Measurements from ENCODE around the gene SYT17.

SYT17 gene

DNA sequence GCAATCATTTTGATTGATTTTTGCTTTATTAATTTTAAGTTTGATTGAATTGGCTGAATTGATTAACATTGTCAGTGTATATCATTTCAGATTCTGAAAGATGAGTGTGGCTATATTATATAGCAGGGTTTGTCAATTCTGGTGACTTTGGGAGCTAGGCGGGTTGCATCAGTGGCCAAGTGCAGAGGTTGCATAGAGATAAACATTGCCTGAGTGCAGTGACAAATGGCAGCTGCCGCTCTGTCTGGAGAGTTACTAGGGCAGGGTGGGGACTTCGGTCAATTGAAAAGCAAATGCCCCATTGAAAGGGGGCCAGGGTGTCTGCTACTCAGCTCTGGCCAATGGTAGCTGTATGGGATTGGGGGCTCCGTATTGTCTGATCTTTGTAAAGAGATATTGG, 12.7 kb downstream of the SYT17 start:
- Histone ChIP-seq H3K27ac (ENCODE audit: low read depth, low read length, poor library complexity, severe bottlenecking) (no peak overlapping the region), H3K27me3 (ENCODE audit: insufficient read depth, low read length) (0 out of 2 replicates have a peak, but pooled peaks cover 4% of the 10 kb centered on the region), H2AFZ (ENCODE audit: low read length) (no peak overlapping the region), H3K9me2 (ENCODE audit: low read depth, low read length) (no peaks in the 10 kb centered on the region), H3K4me3 (ENCODE audit: low read depth, low read length, poor library complexity, severe bottlenecking) (no peak overlapping the region), H3K9me3 (ENCODE audit: low read length) (no peaks in the 10 kb centered on the region), H3K4me1 (ENCODE audit: insufficient read depth, low read length, severe bottlenecking) (peaks cover 3% of the 10 kb centered on the region), H3K79me2 (ENCODE audit: insufficient read depth, low read length) (no peaks in the 10 kb centered on the region), H3F3A (ENCODE audit: insufficient read depth, low read length) (no peaks in the 10 kb centered on the region), H4K20me1 (ENCODE audit: insufficient read depth, low read length) (no peaks in the 10 kb centered on the region), H3K36me3 (ENCODE audit: insufficient read depth, low read length) (no peaks in the 10 kb centered on the region), H3K9ac (ENCODE audit: low read length) (no peak overlapping the region), H3K4me2 (ENCODE audit: low read length) (no peak overlapping the region)
- TF ChIP-seq EZH2 (IDR thresholded peaks at IDR 0.05; ENCODE audit: borderline replicate concordance, low read length) (no peak), CTCF (IDR thresholded peaks at IDR 0.05; ENCODE audit: low read length) (no peak)

DNA sequence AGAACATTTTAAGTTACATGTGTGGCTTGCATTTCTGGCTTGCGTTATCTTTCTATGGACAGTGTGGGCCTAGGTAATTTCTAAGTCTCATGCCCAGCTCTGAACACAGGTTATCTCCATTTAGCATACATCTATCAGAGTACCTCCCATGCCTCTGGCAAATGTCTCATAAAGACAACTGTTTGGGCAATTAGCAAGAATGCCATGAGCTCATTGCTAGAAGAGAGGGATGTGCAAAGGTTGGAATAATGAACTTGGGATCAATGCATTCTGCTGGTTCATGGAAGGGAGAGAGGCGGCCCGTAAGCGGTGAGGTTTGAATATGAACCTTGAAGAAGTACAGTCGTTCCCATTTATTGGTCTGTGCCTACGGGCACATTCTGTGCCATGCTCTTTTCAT, 14.4 kb downstream of the SYT17 start:
- H3K4me1 ChIP-seq (ENCODE audit: insufficient read depth, low read length, severe bottlenecking) = peaks cover 3% of the 10 kb centered on the region
- no peaks in the 10 kb centered on the region for H3K9me3 ChIP-seq (ENCODE audit: low read length)
- H3K27ac ChIP-seq (ENCODE audit: low read depth, low read length, poor library complexity, severe bottlenecking) = no peak overlapping the region
- H3K4me2 ChIP-seq (ENCODE audit: low read length) = no peak overlapping the region
- H4K20me1 ChIP-seq (ENCODE audit: insufficient read depth, low read length) = no peaks in the 10 kb centered on the region
- H3K4me3 ChIP-seq (ENCODE audit: low read depth, low read length, poor library complexity, severe bottlenecking) = no peak overlapping the region
- H3K36me3 ChIP-seq (ENCODE audit: insufficient read depth, low read length) = no peaks in the 10 kb centered on the region
- H2AFZ ChIP-seq (ENCODE audit: low read length) = no peak overlapping the region
- no peaks in the 10 kb centered on the region for H3F3A ChIP-seq (ENCODE audit: insufficient read depth, low read length)
- H3K9me2 ChIP-seq (ENCODE audit: low read depth, low read length) = no peaks in the 10 kb centered on the region
- no peak for TF ChIP-seq CTCF (IDR thresholded peaks at IDR 0.05; ENCODE audit: low read length)
- no peak for TF ChIP-seq EZH2 (IDR thresholded peaks at IDR 0.05; ENCODE audit: borderline replicate concordance, low read length)
- H3K27me3 ChIP-seq (ENCODE audit: insufficient read depth, low read length) = 0 out of 2 replicates have a peak, but pooled peaks cover 4% of the 10 kb centered on the region
- H3K79me2 ChIP-seq (ENCODE audit: insufficient read depth, low read length) = no peaks in the 10 kb centered on the region
- no peak overlapping the region for H3K9ac ChIP-seq (ENCODE audit: low read length)

DNA sequence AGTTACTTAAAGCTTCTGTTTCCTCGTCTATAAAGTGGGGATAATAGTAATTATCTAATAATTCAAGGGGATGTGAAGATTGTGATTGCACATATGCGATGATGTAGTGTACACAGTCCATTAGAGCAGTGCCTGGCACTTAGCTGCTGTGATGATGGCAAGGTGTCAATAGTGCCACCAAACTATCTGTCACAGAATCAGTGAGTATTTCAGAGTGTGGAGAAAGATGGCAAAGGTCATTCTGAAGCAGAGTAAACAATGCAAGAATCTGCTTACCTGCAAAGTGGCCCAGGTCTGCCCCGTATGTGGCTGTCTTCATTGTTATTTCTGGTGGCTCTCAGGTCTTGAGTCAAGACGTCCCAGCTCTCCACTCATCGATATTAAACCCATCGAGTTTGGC, 15.1 kb downstream of the SYT17 start:
- H3K79me2 ChIP-seq (ENCODE audit: insufficient read depth, low read length) = no peaks in the 10 kb centered on the region
- no peaks in the 10 kb centered on the region for H3K36me3 ChIP-seq (ENCODE audit: insufficient read depth, low read length)
- no peak overlapping the region for H3K4me3 ChIP-seq (ENCODE audit: low read depth, low read length, poor library complexity, severe bottlenecking)
- no peaks in the 10 kb centered on the region for H3F3A ChIP-seq (ENCODE audit: insufficient read depth, low read length)
- 0 out of 2 replicates have a peak, but pooled peaks cover 4% of the 10 kb centered on the region for H3K27me3 ChIP-seq (ENCODE audit: insufficient read depth, low read length)
- peaks cover 3% of the 10 kb centered on the region for H3K4me1 ChIP-seq (ENCODE audit: insufficient read depth, low read length, severe bottlenecking)
- no peak overlapping the region for H2AFZ ChIP-seq (ENCODE audit: low read length)
- no peak overlapping the region for H3K4me2 ChIP-seq (ENCODE audit: low read length)
- no peak overlapping the region for H3K9ac ChIP-seq (ENCODE audit: low read length)
- no peaks in the 10 kb centered on the region for H3K9me3 ChIP-seq (ENCODE audit: low read length)
- no peak for TF ChIP-seq EZH2 (IDR thresholded peaks at IDR 0.05; ENCODE audit: borderline replicate concordance, low read length)
- TF ChIP-seq CTCF (IDR thresholded peaks at IDR 0.05; ENCODE audit: low read length) = no peak
- H4K20me1 ChIP-seq (ENCODE audit: insufficient read depth, low read length) = no peaks in the 10 kb centered on the region
- no peaks in the 10 kb centered on the region for H3K9me2 ChIP-seq (ENCODE audit: low read depth, low read length)
- no peak overlapping the region for H3K27ac ChIP-seq (ENCODE audit: low read depth, low read length, poor library complexity, severe bottlenecking)

Measured in OCI-LY1 (cell line).